G401.6 (cell line): Measurements from ENCODE around the gene LINC00632.

ENCODE experiments used
- FAIRE-seq: peaks from 2 replicates; lab custom pipeline; 2012; peaks lifted over from hg19 to GRCh38; lab: Jason Lieb, UNC

Gene LINC00632

DNA sequence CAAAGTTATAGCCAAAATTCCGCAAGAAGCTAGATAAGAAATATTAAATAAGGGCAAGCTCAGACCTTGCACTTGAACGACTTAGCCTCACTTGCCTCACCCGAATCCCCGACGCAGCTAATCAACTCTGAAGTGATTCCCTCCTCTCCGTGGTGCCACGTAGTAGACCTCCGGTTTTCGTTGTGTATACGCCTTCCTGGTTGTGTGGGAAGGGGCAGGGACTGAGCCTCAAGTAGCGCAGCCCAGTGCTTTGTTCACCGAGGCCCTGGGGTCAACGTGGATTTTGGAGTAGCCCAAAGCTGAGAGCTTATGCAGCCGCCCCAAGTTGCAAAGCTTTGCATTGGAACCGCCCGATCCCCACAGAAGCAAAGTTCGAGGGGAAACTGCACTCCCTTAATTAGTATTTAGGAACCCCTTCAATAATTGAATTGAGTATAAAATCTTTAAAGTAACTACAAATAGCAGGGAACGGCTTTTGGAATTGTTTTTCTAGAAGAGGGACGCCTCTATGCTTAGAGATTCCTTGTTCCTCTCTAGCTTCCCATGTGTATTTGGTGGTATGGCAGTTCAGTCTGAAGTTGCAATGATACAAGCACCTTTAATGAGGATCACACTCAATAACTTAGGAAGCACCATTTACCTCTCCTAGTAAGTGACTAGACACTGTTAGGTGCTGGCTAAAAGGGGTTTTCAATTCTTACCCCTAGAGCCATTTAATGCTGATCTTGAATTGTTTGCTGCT is 55.7 kb downstream of the LINC00632 start:
- no peak for FAIRE-seq

DNA sequence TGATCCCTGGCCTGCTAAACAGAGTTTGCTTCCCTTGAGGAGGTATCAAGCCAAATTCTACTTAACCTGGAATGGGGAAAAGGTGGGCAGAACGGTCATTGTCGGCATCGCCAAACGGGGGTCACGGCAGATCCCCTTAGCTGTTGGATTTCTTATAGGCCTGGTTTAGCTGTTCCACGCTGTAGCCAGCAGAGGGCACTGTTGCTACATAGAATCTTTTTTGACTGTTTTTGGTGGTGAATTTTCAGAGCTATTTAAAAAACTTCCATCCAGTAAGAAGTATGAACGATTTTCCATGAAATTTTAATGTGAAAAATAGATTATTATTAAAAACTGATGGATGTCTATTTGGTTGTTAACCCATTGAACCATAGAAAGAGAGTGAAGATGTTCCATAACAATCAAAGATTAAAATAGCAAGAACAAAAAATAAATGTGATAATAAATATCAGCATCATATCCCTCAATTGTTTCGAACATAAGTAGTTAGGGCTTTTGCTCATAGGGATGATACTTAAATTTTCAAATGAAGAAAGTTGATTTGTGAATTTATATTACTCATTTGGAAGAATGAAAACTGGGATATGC is 56.6 kb downstream of the LINC00632 start:
- FAIRE-seq, result peak; percentile 45

DNA sequence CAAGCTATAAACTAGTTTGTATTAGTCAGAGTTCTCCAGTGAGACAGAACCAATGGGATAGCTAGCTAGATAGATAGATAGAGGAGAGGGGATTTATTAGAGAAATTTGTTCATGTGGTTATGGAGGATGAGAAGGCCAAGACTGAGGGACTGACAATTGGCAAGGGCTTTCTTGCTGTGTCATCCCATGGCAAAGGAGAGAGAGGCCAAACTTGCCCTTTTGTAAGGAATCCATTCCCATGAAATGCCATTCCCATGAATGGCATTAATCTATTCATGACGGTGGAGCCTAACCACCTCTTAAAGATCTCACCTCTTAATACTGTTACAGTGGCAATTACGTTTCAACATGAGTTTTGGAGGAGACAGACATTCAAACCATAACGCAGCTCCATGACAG is 58.1 kb downstream of the LINC00632 start:
- no peak for FAIRE-seq

- FAIRE-seq, result no peak
These were observed 65.7 kb downstream of the LINC00632 start for GRCh38 chrX:140775211-140775610.

DNA sequence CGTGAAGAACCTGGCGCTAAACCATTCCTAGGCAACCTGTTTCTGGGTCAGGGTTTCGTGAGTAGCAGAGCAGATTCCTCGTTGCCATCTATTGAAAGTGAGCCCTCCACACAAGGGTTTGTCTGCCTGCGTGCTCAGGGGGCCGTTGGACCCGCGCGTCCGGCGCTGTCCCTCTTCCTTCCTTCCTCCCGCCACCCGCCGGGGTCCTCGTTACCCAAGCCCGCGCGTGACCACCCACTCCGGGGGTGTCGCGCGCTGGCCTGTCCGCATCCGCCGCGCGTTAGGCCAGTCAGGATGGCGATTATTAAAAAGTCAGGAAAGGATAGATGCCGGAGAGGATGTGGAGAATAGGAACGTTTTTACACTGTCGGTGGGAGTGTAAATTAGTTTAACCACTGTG is 66.8 kb downstream of the LINC00632 start:
- FAIRE-seq, result no peak

- FAIRE-seq, result no peak
These were observed 85.1 kb downstream of the LINC00632 start for GRCh38 chrX:140794642-140795041.

DNA sequence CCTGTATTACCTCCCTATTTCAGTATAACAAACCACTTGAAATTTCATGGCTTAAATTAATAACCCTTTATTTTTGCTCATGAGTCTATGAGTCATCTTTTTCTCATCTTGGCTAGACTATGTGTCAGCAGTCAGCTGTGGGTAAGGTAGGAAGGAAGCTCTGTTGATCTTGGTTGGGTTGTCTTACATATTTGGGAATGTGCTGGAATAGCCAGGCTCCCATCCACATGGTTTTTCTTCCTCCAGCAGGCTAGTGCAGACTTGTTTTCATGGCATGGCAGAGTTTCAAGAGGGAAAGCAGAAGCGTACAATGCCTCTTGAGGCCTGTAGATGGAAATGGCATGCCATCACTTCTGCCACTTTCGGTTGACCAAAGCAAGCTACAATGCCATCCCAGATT is 89.7 kb downstream of the LINC00632 start:
- no peak for FAIRE-seq

GRCh38 chrX:140804292-140804691 is 94.7 kb downstream of the LINC00632 start:
- no peak for FAIRE-seq

- no peak for FAIRE-seq
These were observed 106.3 kb downstream of the LINC00632 start for GRCh38 chrX:140815868-140816267.

DNA sequence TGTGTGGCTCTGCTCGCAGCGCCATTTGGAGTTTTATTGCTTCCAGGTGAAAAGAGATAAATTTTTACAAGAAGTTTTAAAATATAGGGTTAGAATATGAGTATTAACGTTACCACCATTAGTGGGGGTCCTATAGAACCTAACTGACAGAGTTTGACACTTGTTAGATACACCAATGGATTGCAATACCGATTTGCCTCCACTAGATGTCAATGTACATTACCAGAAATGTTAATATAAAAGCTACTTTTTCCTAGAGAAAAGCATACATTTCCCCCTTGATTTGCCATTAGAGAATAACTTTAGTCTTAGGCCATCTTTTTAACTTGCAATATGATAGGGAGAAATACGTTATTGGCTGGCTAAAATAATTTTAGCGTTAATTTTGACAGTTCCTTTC is 108.4 kb downstream of the LINC00632 start:
- FAIRE-seq, result no peak

- FAIRE-seq, result no peak
These were observed 111.7 kb downstream of the LINC00632 start for GRCh38 chrX:140821280-140821679.

GRCh38 chrX:140822184-140822583 is 112.6 kb downstream of the LINC00632 start:
- no peak for FAIRE-seq

DNA sequence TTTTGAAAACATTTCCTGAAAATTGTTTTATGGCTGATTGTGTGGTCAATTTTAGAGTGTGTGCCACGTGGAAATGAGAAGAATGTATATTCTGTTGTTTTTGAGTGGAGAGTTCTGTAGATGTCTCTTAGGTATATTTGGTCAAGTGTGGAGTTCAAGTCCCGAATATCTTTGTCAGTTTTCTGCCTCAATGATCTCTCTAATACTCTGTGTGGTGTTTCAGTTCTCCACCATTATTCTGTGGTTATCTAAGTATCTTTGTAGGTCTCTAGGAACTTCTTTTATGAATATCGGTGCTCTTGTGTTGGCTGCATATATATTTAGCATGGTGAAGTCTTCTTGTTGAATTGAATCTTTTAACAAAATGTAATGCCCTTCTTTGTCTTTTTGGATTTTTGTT is 113.3 kb downstream of the LINC00632 start:
- FAIRE-seq, result no peak

- no peak for FAIRE-seq
These were observed 127.3 kb downstream of the LINC00632 start for GRCh38 chrX:140836874-140837273.
